Epidermal melanocyte (primary cell): ENCODE measurements around the gene SDK1.
"Not testable (repeated sequence)": the region's sequence is repeated elsewhere in the genome, so short reads cannot be mapped to it uniquely, and the experiment has no call there.

ENCODE experiments used
- DNase-seq: peaks from one replicate; pipeline ENCODE4 v3.0.0; 2011; ENCODE audit warnings: low spot score; ENCODE audit not compliant: insufficient read length

Gene SDK1

DNA sequence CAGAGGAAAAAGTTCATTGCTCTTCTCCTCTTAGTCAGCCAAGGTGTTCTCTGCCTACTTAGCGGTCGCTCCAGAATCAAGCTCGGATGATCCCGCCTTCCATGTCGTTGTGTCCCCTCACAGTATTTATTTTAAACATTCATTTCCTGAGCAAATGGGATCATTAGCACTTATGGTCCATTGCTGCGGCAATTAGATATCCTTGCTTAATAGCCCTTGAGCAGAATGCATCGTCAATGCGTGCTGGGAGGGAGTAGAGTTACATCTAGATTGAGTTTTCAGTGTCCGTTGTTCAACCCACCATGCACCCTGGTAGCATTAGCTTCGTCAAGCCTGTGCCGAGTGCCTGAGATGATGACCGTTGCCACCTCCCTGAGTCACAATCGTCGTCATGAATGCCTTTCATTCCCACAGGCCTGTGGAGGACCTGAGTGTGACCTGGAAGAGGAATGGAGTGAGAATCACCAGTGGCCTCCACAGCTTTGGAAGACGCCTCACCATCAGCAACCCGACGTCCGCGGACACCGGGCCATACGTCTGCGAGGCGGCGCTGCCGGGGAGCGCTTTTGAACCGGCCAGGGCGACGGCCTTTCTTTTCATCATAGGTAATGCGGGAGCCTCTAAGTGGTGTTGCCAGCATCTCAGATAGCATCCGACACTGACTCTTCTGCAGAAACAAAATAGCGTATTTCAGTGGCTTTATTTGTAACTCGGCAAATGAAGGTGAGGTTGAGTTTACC, 650.4 kb downstream of the SDK1 start:
- DNase-seq, result no peak

GRCh38 chr7:3953133-3953532, 652.1 kb downstream of the SDK1 start:
- no peak for DNase-seq

- DNase-seq, result no peak
Observed at GRCh38 chr7:3953946-3954345, 652.9 kb downstream of the SDK1 start.

GRCh38 chr7:3955026-3955425, 654.0 kb downstream of the SDK1 start:
- no peak for DNase-seq

- DNase-seq, result no peak
Observed at GRCh38 chr7:3955751-3956696, 655.0 kb downstream of the SDK1 start.

DNA sequence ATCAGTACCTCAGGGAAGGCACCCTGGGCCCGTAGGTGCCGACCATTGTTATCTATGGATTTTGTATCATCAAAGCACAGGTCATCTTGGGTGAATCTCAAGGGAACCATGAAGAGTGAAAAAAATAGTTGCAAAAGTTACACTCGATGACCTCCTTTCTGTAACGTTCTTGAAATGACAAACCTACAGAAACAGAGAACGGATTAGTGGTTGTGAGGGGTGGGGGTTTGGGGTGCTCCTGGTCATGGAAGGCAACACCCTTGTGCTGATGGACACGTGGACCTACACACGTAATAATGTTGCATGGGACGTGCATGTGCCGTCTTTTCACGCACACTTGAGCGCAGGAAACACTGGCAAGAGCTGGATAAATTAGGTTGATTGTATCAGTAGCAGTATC, 655.9 kb downstream of the SDK1 start:
- no peak for DNase-seq

GRCh38 chr7:3957472-3958108, 656.5 kb downstream of the SDK1 start:
- no peak for DNase-seq

GRCh38 chr7:3958109-3958483, 657.0 kb downstream of the SDK1 start:
- DNase-seq, result no peak

DNA sequence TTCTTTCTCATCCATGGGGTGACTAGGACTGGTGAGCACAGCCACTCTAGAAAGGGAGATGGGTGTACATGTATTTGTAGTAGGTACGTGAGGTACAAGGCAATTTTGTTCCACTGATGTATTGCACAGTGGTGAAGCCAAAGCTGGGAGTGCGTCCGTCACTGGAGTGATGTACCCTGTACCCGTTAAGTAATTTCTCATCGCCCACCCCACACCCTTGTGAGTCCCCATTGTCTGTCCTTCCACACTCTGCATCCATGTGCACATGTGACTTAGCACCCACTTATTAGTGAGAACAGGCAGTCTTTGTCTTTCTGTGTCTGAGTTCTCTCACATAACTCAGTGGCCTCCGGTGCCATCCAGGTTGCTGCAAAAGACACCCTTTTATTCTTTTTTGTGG, 658.3 kb downstream of the SDK1 start:
- no peak for DNase-seq

DNA sequence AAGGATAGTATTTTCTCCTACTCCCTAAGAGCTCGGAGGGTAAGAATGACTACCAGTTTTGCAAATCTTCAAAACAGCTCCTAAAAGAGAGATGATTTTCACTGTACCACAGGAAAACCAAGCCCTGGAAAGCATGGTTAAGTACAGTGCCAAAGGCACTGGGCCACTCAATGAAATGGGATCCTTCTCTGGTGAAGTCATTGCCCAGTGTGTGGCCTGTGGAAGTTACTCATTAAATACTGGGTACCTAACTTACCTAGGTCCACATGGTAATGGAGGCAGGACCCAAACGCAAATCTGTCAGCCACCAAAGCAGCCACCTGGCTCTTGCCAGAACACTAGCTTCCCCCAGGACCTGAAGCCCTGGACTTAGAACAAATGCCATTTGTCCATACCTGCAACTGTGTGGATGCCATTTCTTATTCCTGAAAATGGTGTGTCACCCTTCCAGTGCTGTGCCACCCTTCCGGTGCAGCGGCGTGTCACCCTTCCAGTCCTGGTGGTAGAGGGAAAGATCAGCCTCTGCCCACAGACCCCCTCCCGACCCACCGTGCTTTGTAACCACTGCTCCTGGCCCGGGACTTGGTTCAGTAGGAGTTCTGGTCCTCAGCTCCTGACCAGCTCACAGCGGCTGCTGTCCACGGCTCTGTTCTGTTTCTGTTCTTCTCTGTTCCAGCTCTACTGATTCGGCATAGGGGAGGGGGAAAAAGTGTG, 659.2 kb downstream of the SDK1 start:
- no peak for DNase-seq

DNA sequence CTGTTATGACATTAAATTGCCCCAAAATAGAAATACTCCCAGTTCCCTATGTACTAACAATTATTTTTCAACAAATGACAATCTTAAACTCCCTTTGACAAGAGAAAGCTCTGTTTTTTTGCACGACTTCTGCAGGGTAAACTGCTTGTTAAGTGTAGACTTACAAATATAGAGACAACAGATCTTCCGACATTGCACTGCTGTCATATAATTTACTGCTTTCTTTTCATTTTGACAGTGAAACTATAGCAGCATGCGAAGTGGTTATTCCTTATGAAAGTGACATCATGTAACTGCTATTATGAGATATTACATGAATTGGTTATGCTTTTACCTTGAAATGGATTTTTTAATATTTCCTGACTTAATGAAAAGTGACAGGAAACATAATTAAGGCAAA, 659.9 kb downstream of the SDK1 start:
- no peak for DNase-seq

DNA sequence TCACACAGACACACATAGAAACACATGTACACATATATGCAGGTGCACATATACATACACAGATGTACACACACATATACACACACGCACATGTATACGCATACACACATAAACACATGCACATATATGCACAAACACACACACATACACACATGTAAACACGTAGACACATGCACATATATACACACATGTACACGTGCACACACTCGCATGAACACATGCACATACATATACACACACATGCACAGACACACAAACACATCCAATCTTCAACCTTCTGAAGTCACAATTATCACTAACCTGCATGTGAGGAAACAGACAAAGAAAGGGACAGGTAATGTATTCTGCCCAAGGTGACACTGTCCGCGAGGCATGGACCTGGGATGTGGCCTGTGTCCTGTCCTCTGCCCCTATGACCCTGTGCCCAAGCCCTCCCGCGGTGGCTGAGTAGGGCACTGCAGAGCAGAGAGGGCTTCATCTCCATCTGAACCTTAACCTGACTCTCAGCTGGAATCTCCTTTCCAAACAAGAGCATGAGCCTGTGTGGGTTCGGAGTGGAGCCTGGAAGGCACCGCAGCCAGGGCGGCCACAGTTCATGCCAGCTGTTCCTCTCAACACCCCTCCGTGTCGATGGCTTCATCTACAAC, 660.9 kb downstream of the SDK1 start:
- no peak for DNase-seq

DNA sequence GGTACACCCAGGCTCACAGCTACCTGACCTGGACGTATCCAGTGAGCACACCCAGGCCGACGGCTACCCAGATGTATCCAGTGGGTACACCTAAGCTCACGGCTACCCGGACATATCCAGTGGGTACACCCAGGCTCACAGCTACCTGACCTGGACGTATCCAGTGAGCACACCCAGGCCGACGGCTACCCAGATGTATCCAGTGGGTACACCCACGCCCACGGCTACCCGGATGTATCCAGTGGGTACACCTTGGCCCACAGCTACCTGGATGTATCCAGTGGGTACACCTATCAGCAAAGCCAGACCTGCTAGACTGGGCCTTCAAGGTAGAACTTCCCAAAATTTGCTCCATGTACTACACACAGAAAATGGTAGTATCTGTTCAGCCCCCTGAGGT, 662.7 kb downstream of the SDK1 start:
- not testable (repeated sequence) for DNase-seq

- DNase-seq, result no peak
Observed at GRCh38 chr7:3964980-3965606, 664.0 kb downstream of the SDK1 start.

DNA sequence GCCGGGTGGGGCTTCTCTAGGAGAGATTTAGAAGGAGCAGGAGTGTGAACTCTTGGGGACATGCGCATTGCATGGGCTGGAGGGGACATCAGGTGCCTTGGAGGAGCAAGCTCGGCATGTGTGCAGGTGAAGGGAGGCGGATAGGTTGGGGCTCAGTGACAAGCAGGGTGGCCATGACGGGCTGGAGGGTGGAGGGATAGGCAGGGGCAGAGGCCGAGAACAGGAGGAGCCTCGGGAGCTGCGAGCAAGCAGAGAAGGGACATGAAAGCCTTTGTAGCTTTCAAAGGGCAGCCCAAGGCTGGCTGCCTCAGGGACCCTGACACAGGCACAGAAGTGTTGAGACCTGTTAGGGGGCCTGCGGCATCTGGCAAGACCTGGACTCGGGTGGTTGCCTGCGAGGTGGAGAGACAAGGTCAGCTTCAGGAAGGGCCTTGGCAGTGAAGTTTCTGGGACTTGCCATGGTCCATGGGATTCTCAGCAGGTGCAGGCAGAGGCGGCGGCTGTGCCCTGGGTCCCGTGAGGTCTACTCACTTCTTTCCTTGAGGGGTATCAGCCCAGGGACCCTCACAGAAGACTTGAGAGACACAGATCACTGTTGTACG, 664.8 kb downstream of the SDK1 start:
- no peak for DNase-seq

DNA sequence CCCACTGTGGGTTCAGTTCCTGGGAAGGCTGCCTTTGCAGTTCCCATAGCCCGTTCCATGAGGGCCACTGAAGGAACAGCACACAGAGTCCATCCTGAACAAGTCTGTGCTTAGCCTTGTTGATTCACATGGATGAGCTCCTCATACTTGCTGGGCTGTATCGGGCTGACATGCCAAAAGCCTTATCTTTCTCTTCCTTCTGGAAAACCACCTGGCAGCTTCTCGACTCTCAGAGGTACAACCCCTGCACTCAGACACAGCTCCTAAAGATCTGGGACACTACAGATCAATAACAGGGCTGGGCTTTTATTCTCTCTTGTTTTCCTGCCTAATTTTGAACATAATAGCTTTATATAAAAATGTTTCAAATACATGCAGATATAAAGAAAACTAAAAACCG, 667.2 kb downstream of the SDK1 start:
- no peak for DNase-seq

- DNase-seq, result no peak
Observed at GRCh38 chr7:3969286-3969685, 668.2 kb downstream of the SDK1 start.

GRCh38 chr7:3971323-3971722, 670.3 kb downstream of the SDK1 start:
- DNase-seq, result no peak

GRCh38 chr7:3973264-3973663, 672.2 kb downstream of the SDK1 start:
- no peak for DNase-seq

- DNase-seq, result no peak
Observed at GRCh38 chr7:3974329-3974728, 673.3 kb downstream of the SDK1 start.
